GM19468 (cell line): Measurements from ENCODE around the gene SLC16A5.

Experiments
- ATAC-seq: cut with Tn5 transposase; IDR thresholded peaks from one replicate; pipeline ENCODE4 v1.9.1; 2021; ENCODE audit warnings: mild to moderate bottlenecking, moderate library complexity, moderate number of reproducible peaks; ENCODE audit not compliant: unreplicated experiment; ENCODE audit errors: extremely low read depth

Gene SLC16A5

GRCh38 chr17:75154195-75155106 is 66.7 kb downstream of the SLC16A5 start, which contains the start of gene JPT1:
TSS of gene JPT1 (minus strand) at chr17:75154512. CDS start at chr17:75154397, 115 bp downstream.
- peak; percentile 82 for ATAC-seq

- ATAC-seq, result no peak
Measured at GRCh38 chr17:75155191-75155601, 67.4 kb downstream of the SLC16A5 start.
